HCT116 (cell line): ENCODE results near the gene A4GALT. TPM values are rescaled to one million over a fixed set of nuclear protein-coding genes. Genes with fewer than 3 reads are reported as not detected.

ENCODE experiments used
- ATAC-seq: fragments of 200-7000 bp; cut with Tn5 transposase; 2 replicates; pipeline ENCODE4 v1.9.1; 2020; ENCODE audit warnings: mild to moderate bottlenecking, moderate library complexity
- BruUV-seq: library from RNA; stranded (reverse); fragments of 400-500 nt; replicated peaks from 2 replicates; lab custom pipeline; 2021; lab: Mats Ljungman, UMichigan
- CTCF ChIA-PET: fragments of 300-600 bp; sonication (Branson Sonifier 250); formaldehyde crosslinking; loops from one replicate; lab custom pipeline; 2021; ENCODE audit warnings: antibody characterized with exemption; lab: Charles Lee
- POLR2A ChIA-PET: fragments of 300-600, 350-600 bp; sonication (Branson Sonifier 250); formaldehyde crosslinking; loops from one replicate; lab custom pipeline; 2021; ENCODE audit warnings: antibody characterized with exemption; lab: Charles Lee
- RAD21 ChIA-PET, 2 experiments: fragments of 300-600 bp; sonication (Branson Sonifier 250); formaldehyde crosslinking; loops; one replicate each; lab custom pipeline; 2023; ENCODE audit warnings: low total read pairs in 2 of 2; ENCODE audit not compliant: uncharacterized antibody in 2 of 2, unreplicated experiment in 2 of 2, low non-redundant PET in 1 of 2; lab: Charles Lee
- DNase-seq: peaks from one replicate; pipeline ENCODE4 v3.0.0-alpha.2; 2010; ENCODE audit warnings: low read depth, low spot score
- H2AFZ ChIP-seq: fragments of 200-600 bp; shearing (Covaris generic), sonication (generic); 2 replicates; pipeline ENCODE4 v1.6.1; 2017; ENCODE audit warnings: low read depth, mixed run types, mixed read lengths, antibody characterized with exemption, low read length; ENCODE audit not compliant: poor library complexity, severe bottlenecking
- H3K27ac ChIP-seq: 2 replicates; pipeline ENCODE4 v1.5.1; 2012; ENCODE audit warnings: low read depth, low read length
- H3K27me3 ChIP-seq: fragments of 200-600 bp; sonication (generic); 2 replicates; pipeline ENCODE4 v1.6.1; 2016; ENCODE audit warnings: mixed run types, low read length, mixed read lengths; ENCODE audit not compliant: insufficient read depth
- H3K36me3 ChIP-seq, 2 experiments: fragments of 200-500 bp in 1 of 2; fragments of 200-600 bp in 1 of 2; sonication (Bioruptor generic) in 1 of 2; sonication (generic) in 1 of 2; 2 replicates each; pipeline versions ENCODE4 v1.5.1 to v1.6.1; 2014 to 2016; ENCODE audit warnings: low read length in 2 of 2, inconsistent platforms in 1 of 2, mixed read lengths in 1 of 2, mixed run types in 1 of 2; ENCODE audit not compliant: insufficient read depth in 2 of 2, control insufficient read depth in 1 of 2
- H3K4me1 ChIP-seq, 2 experiments: fragments of 200-600 bp in 1 of 2; sonication (generic) in 1 of 2; 2 replicates each; pipeline versions ENCODE4 v1.5.1 to v1.6.1; 2012 to 2017; ENCODE audit warnings: low read length in 2 of 2, inconsistent platforms in 1 of 2, mild to moderate bottlenecking in 1 of 2, mixed read lengths in 1 of 2, mixed run types in 1 of 2, moderate library complexity in 1 of 2; ENCODE audit not compliant: insufficient read depth in 2 of 2, control insufficient read depth in 1 of 2
- H3K4me2 ChIP-seq: fragments of 200-600 bp; sonication (generic); 2 replicates; pipeline ENCODE4 v1.6.1; 2017; ENCODE audit warnings: mixed run types, low read length, mixed read lengths
- H3K4me3 ChIP-seq, 2 experiments: fragments of 200-600 bp in 1 of 2; sonication (generic) in 1 of 2; replicated peaks in 1 of 2; 2 replicates each; pipeline ENCODE4 v1.5.1; 2011 to 2016; ENCODE audit warnings: low read length in 2 of 2, control low read depth in 1 of 2, low read depth in 1 of 2, mild to moderate bottlenecking in 1 of 2, mixed read lengths in 1 of 2, mixed run types in 1 of 2
- H3K79me2 ChIP-seq: fragments of 200-600 bp; sonication (generic); 2 replicates; pipeline ENCODE4 v1.6.1; 2017; ENCODE audit warnings: mild to moderate bottlenecking, mixed run types, low read length, moderate library complexity, mixed read lengths; ENCODE audit not compliant: insufficient read depth
- H3K9ac ChIP-seq: fragments of 200-600 bp; sonication (generic); 2 replicates; pipeline ENCODE4 v1.6.1; 2016; ENCODE audit warnings: low read length, mixed read lengths
- H3K9me2 ChIP-seq: fragments of 200-600 bp; sonication (generic), shearing (Covaris generic); 2 replicates; pipeline ENCODE4 v1.6.1; 2017; ENCODE audit warnings: mixed run types, mild to moderate bottlenecking, moderate library complexity; ENCODE audit not compliant: insufficient read depth
- H3K9me3 ChIP-seq, 2 experiments: fragments of 200-500 bp in 1 of 2; fragments of 200-600 bp in 1 of 2; sonication (Bioruptor generic) in 1 of 2; sonication (generic) in 1 of 2; 2 replicates each; pipeline ENCODE4 v1.6.1; 2014 to 2017; ENCODE audit warnings: low read length in 2 of 2, mixed read lengths in 2 of 2, inconsistent platforms in 1 of 2, low read depth in 1 of 2, mild to moderate bottlenecking in 1 of 2, mixed run types in 1 of 2, moderate library complexity in 1 of 2; ENCODE audit not compliant: control insufficient read depth in 1 of 2, insufficient read depth in 1 of 2
- H4K20me1 ChIP-seq: fragments of 200-600 bp; sonication (generic), shearing (Covaris generic); 2 replicates; pipeline ENCODE4 v1.6.1; 2017; ENCODE audit warnings: mixed run types, mild to moderate bottlenecking, moderate library complexity; ENCODE audit not compliant: insufficient read depth
- ATF3 ChIP-seq: IDR thresholded peaks from 2 replicates; pipeline ENCODE4 v1.6.1; 2012
- SP1 ChIP-seq: IDR thresholded peaks from 2 replicates; pipeline ENCODE4 v1.6.1; 2012; ENCODE audit warnings: low read depth
- ZFX ChIP-seq: fragments of 450-650 bp; IDR thresholded peaks from 2 replicates; pipeline ENCODE4 v1.6.1; 2017
- intact Hi-C: fragments of 100-400 bp; cut with micrococcal nuclease; formaldehyde crosslinking; loops from 2 replicates; pipeline ENCODE4 v1.10.0; 2022
- total RNA-seq: library from RNA; stranded (reverse); gene quantifications from one replicate; pipeline ENCODE4 v1.2.1, GENCODE V29; 2021; ENCODE audit not compliant: unreplicated experiment

A4GALT gene
- total RNA-seq, 1 experiment from 2014 or later = 16.0 TPM

DNA sequence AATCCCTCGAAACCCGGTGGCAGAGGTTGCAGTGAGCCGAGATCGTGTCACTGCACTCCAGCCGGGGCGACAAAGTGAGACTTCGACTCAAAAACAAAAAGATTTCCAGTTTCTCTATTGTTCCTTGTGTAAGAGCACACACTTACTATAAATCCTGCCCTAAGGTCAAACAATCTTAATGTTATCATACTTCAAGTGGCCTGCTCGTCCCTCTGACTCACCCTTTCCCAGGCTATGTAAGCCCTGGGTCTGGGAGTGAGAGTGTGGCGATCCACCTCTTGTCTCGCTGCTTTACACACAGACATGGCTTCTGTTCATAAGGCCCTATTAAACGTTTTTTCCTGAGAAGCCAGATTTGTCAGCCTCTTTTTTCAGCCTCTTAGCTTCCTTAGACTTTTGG is 24.4 kb upstream of the A4GALT start:
- DNase-seq (no peak), ATAC-seq (no peak)
- no peaks in the 10 kb centered on the region for H3K79me2 ChIP-seq
- ChIA-PET RAD21 (no interaction called here), CTCF (no interaction called here), POLR2A (no interaction called here)
- peaks cover 3 to 14% of the 10 kb centered on the region in 2 experiments; a peak in 3 of 4 replicates for H3K4me1 ChIP-seq
- TF ChIP-seq SP1 = no peak
- no peak overlapping the region for H2AFZ ChIP-seq
- no peaks in the 10 kb centered on the region for H3K9me2 ChIP-seq
- no peak overlapping the region for H3K4me2 ChIP-seq
- intact Hi-C loops = no loop called here
- H4K20me1 ChIP-seq = no peaks in the 10 kb centered on the region
- no peak overlapping the region for H3K27ac ChIP-seq
- H3K27me3 ChIP-seq = no peaks in the 10 kb centered on the region
- BruUV-seq = no TSS peak
- H3K4me3 ChIP-seq = no peak overlapping the region
- no peak overlapping the region for H3K9ac ChIP-seq
- H3K36me3 ChIP-seq = no peaks in the 10 kb centered on the region
- H3K9me3 ChIP-seq = no peaks in the 10 kb centered on the region

DNA sequence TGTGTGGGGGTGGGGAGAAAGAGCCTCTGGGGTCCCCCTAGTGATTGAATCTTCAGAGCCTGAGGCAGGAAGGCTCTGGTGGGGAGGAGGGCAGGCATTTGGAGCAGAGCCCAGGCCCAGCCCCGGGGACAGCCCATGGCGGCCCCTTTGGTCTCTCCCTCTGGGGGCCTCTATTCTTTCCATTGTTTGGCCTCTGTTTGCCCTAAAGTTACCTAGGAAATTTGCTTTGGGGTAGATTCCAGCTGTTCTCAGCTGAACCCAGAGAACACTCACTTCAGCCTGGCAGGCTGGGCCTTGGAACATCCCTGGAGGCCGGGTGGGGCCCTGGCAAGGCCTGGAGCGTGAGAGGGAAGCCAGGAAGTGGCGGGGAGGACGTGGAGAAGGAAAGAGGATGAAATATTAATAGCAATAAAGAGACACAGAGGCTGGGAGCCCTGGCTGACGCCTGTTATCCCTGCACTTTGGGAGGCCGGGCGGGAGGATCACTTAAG is 22.9 kb upstream of the A4GALT start:
- Histone ChIP-seq H4K20me1 (no peaks in the 10 kb centered on the region), H3K9me3 (no peaks in the 10 kb centered on the region), H3K27ac (no peak overlapping the region), H3K4me2 (no peak overlapping the region), H2AFZ (no peak overlapping the region), H3K79me2 (no peaks in the 10 kb centered on the region), H3K4me3 (no peak overlapping the region), H3K4me1 (peaks cover 0 to 16% of the 10 kb centered on the region in 2 experiments; a peak in 3 of 4 replicates), H3K9ac (no peak overlapping the region), H3K27me3 (no peaks in the 10 kb centered on the region), H3K9me2 (no peaks in the 10 kb centered on the region), H3K36me3 (no peaks in the 10 kb centered on the region)
- ChIA-PET POLR2A (no interaction called here), CTCF (no interaction called here), RAD21 (no interaction called here)
- ATAC-seq = peak; percentile 23; the same call in 1 of the 2 replicates
- no TSS peak for BruUV-seq
- no peak for DNase-seq
- TF ChIP-seq ZFX (0 out of 2 replicates have a peak, but pooled peaks have one; percentile 14), ATF3 (no peak)
- intact Hi-C loops = no loop called here
